GM19395 (cell line): ENCODE results near the gene SCO1.
"Not testable (repeated sequence)": the region's sequence is repeated elsewhere in the genome, so short reads cannot be mapped to it uniquely, and the experiment has no call there.

Experiments used
- ATAC-seq: cut with Tn5 transposase; IDR thresholded peaks from one replicate; pipeline ENCODE4 v1.9.1; 2021; ENCODE audit warnings: mild to moderate bottlenecking, moderate library complexity; ENCODE audit not compliant: unreplicated experiment

SCO1 gene

GRCh38 chr17:10726196-10726595 is 28.9 kb upstream of the SCO1 start:
- ATAC-seq = no peak

GRCh38 chr17:10725262-10725661 is 27.9 kb upstream of the SCO1 start:
- ATAC-seq = no peak

DNA sequence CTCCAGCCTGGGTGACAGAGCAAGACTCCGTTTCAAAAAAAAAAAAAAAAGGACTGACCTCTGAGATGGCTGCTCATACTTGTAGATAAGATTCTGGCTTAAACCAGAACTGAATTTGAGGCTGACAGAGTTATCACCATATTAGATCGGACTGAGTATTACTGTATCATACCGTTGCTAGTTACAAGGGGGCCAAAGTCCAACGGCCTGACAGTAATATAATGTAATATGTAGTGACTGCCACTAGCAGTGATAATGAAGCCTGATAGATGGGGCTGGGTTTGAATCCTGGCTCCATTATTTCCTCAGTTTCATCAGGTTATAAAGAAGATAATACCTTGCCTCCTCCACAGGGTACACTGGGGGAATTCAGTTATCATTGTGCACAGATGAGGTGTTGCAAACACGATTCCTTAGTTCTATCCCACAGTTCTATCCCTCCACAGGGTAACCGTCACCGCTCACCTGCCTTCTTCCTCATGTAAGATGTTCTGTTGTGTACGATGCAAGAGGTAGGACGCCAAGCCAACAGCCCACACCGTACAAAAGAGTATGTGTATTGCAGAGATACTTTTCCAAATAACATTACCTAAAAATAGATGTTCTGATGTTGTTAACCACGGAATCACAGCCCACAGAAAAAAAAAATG is 27.3 kb upstream of the SCO1 start:
- no peak for ATAC-seq

DNA sequence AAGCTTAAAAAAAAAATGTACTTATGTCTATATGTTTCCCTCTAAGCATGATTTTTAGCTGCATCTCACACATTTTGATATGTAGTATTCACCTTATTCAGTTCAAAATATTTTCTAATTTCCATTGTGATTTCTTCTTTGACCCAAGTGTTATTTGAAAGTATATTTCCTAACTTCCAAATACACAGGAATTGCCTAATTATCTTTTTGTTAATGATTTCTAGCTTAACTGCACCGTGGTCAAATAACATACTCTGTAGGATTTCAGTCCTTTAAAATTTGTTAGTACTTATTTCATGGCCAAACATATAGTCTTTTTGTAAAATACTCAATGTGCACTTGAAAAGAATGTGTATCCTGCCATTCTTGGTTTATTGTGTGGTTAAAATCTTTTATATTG is 21.2 kb upstream of the SCO1 start:
- ATAC-seq = no peak

DNA sequence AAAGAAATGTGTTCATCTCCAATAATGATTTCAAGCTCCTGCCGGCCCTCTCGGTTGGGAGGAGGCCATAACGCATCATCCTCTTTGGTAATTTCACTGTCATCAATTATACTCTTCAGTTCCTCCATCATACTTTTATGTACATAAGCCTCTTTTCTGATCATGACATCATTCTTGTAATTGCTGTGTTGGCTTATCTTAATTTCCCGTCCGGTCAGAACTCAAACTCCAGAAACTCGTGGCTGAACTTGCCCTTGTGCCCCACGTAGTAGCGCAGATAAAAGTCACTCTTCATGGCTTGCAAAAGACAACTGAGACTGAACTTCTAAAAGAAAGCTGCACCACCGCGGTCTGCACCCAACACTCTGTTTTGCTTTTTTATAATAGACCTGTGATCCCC is 18.9 kb upstream of the SCO1 start:
- no peak for ATAC-seq

- no peak for ATAC-seq
Observed at GRCh38 chr17:10713318-10713717, 16.0 kb upstream of the SCO1 start.

DNA sequence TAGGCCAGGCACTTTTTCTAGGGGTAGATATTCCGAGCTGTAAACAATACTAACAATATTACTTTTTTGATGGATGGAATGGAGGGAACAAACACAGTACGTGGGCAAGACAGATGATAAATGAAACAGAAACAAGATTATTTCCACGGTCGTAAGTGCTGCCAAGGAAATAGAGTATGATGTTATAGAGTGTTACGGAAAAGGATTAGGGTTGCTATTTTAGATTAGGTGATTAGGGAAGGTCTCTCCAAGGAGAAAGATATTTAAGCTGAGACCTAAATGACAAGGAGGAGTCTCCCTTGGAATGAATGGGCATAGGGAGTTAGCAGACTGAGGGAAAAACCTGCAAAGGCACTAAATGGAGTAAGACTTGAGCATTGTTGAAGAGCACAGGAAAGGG is 8.4 kb upstream of the SCO1 start:
- no peak for ATAC-seq

DNA sequence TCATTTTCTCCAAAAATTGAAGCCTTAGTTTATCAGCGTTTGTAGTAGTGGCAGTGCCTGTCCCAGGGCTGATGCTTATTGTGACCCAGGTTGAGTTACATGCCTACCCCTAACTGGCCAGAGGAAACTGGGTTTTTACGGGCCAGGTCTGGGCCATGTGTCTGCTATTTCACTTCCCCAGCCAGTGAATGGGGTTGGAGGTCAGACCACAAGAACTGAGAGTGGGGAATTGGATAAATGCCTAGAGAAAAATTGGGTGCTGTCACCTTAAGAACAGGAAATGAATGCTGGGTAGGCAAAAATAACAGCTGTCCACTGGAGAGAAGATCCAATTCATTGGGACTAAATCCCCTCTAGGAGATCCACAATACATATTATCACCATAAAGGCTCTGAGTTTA is 5.2 kb upstream of the SCO1 start:
- no peak for ATAC-seq

GRCh38 chr17:10699856-10700255 is 2.5 kb upstream of the SCO1 start:
- no peak for ATAC-seq

DNA sequence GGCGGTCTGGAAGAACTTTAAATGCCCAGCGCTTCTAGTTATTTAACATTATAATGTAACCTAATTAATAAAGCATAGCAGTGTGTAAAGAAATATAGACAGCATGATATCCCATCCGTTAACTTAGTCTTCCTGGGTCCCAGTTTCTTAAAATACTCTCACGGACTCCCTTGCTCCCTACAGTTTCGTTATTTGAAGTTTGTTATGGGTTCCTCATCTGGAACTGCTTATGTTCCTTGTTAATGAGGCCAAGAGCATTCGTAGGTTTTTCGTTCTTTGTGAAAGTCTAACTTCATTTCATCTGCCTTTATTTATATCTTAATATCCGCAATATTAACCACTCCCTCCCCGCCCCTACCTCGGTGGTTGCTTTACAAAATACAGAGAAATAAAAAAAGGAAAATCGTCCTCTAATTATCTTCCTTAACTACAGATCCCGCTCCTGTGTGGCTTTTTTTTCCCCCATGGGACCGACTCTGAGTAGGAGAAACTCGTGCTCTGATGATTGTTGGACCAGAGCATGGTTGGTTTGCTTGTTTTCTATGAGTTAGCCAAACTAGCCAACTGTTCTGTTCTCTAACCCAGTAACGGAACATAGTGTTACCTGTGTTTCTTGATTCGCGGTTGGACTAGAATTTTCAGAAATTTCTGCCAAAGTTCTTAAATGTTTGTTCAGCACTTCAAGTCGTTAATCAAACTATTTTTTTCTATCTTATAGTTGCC is 924 bp upstream of the SCO1 start:
- no peak for ATAC-seq

DNA sequence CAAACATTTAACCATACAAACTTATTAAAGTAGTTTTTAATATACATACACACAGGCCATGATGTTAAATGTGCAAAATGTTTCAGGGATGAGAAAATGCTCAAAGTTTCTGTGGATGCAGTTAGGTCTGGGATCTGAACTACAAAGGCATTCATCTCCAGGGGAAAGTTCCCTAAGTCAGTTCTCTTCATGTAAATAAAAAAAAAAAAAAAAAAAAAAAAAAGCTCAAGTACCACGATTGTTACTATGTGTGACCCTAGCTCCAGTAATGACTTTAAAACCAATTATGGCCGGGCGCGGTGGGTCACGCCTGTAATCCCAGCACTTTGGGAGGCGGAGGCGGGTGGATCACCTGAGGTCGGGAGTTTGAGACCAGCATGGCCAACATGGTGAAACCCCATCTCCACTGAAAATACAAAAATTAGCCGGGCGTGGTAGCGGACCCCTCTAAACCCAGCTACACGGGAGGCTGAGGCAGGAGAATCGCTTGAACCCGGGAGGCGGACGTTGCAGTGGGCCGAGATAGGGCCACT is 1.4 kb downstream of the SCO1 start:
- not testable (repeated sequence) for ATAC-seq

DNA sequence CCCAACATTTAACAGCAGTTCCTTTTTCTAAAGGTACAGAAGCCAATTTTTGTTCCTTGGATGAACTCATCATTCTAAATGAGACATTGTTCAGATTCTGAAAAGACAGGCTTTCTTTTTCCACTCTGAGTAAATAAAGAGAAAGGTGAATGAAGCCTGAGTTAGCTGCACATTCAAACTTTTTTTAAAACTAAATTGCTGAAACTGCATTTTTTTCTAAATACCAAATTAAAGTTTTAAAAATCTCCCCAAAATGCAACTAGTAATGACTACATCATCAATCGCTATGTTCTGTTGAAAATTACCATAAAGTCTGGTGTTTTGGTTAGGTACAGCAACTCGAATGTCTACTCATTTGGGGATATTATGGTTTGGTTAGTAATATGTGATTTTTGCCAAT is 9.8 kb downstream of the SCO1 start:
- no peak for ATAC-seq

DNA sequence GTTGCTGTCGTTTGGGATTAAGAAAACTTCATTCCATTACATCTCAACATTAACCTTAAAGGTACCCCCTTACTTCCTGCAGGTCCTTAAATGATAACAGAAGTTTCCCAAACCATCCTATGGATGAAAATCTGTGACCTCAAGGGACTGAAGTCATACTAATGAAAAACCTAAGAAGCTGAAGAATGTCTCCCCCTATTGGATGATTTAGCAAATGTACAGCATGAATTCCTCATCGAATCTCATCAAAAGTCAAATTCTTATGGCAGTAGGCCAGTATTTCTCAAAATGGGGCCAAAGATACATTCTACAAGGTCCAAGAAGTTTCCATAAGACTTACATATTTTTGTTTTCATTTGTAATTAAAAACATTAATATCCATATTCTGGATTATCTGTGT is 13.5 kb downstream of the SCO1 start:
- ATAC-seq = no peak

DNA sequence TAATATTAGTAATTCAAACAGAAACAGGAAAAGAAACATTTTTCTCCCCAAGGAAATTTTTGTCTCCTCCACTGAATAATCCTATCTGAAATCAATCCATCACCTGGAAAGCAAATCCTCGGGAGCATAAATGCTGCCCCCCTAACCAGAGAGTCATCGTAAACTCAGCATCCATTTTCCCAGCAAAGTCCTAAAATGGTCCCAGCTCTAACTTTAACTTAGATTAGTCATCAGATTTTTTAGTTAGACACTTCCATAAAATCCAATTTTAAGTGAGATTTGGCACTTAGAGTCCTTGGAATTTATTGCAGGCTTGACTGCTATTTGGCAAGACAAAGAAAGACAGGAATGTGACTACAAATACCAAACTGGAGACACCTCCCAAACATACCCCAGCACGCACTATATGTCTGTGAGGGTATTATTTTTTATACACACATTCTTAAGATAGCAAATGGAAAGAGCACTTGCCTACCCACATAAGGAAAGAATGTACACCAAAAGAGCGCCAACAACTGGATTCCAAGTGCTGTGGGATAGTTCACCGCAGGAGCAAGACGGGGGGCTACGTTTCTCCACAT is 15.4 kb downstream of the SCO1 start:
- no peak for ATAC-seq

DNA sequence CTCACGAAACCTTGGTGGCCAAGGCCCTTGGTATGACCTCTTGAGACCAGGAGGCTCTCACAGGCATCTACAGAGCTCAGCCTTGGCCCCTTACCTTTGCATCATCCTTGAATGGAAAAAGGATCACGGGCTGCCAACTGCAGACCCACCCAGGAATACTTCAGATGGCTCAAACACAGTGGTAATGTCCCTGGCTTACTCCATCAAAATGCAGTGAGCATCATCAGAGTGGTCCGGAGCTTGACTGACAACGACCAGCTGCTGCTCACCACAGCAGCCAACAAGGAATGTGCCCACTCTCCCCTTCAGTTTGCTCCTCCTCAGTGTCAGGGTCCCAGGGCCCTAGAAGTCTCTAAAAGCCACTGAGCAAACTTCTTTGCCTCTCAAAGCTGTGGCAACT is 22.6 kb downstream of the SCO1 start:
- ATAC-seq = no peak

GRCh38 chr17:10673312-10673711 is 24.0 kb downstream of the SCO1 start:
- ATAC-seq = no peak

DNA sequence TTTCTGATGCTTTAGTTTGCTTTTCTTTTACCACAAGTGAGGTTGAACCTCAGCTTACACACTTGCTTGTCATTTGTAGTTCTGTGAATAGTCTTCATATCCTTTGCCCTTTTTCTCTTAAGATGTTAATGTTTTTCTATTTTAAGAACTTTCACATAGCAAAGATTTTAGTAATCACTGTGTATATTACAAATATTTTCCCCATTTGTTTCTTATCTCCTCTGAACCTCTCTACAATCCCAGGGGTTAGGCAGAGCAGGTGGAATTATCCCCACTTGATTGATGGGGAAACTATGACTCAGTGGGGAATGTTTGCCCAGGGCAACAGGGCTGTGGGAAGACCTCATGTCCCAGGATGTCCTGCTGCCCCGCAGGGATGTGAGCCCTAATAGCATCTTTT is 28.6 kb downstream of the SCO1 start:
- ATAC-seq = no peak

DNA sequence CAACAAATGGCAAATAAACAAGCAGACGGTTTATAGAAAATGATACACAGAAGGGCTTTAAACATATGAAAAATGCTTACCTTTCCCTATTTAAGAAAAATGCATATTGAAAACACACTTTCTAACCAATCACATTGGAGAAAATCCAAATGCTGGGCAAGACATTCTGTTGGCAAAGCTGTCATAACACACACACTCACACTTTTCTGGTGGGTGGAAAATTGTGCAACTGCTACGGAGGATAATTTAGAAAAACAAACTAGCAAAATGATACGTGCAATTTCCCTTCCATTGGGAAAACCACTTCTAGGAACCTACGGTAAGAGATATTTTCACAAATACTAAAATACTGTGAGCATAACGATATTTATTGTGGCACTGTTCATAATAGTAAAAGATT is 30.4 kb downstream of the SCO1 start:
- no peak for ATAC-seq

DNA sequence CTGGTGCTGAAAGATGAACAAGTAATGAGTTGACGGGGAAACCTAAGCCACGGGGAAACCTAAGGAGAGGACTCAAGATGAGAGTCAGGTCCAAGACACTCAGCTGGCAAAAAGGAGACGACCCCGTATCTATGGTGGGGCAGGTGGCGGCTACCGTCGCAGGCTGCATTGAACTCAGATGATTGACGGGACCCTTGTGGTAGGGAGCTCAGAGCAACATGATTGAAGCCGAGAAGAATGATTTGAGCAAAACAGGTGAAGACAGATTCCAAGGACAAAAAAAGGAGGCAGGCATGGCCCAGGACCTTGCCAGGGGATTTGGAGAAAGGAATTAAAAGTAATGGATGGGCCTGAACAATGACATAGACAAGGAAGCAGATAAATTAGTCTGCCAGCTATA is 32.8 kb downstream of the SCO1 start:
- ATAC-seq = no peak

DNA sequence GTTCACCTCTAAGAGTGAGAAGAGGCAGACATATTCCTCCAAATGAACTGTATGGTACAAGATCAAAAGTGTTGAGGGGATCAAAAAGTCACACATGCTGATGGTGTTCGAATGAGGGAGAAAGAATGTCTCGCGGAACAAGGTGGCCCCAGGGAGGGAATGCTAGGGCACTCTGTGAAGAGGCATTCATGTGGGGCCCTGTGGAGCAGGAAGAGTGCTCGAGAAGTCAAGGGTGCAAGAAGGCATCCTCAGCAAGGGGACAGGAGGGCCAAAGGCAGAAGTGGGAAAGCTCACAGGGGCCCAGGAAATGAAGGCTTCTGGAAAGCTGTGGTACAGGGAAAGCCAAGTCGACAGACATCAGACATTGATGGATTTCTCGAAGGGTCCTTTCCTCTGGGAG is 34.1 kb downstream of the SCO1 start:
- no peak for ATAC-seq

GRCh38 chr17:10661437-10661836 is 35.9 kb downstream of the SCO1 start:
- no peak for ATAC-seq

GRCh38 chr17:10657879-10658278 is 39.5 kb downstream of the SCO1 start:
- no peak for ATAC-seq
